ENCODE measurements around the gene SYNPR. TPM values are rescaled to one million over a fixed set of nuclear protein-coding genes. Genes with fewer than 3 reads are reported as not detected.

The SYNPR gene
- total RNA-seq, 1 donor from 2014 or later = not detected

DNA sequence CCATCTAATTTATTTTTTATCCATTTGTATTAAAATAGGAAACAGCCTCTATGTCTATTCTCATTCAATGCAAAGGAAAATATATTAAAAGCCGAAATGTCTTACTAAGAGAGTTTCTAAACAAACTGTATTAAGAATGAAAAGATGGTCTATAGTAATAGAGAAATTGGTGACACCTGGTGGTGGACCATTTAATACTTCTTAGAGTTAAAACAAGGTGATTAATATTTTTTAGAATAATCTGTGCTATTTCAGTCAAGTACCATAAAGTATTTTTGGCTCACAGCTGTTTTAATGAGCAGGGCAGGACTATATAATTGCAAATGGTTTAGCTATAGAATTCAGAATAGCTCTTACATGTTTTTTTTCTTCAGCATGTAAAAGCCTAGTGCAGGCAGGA, 55.7 kb downstream of the SYNPR start:
- TF ChIP-seq, protein P1, sequence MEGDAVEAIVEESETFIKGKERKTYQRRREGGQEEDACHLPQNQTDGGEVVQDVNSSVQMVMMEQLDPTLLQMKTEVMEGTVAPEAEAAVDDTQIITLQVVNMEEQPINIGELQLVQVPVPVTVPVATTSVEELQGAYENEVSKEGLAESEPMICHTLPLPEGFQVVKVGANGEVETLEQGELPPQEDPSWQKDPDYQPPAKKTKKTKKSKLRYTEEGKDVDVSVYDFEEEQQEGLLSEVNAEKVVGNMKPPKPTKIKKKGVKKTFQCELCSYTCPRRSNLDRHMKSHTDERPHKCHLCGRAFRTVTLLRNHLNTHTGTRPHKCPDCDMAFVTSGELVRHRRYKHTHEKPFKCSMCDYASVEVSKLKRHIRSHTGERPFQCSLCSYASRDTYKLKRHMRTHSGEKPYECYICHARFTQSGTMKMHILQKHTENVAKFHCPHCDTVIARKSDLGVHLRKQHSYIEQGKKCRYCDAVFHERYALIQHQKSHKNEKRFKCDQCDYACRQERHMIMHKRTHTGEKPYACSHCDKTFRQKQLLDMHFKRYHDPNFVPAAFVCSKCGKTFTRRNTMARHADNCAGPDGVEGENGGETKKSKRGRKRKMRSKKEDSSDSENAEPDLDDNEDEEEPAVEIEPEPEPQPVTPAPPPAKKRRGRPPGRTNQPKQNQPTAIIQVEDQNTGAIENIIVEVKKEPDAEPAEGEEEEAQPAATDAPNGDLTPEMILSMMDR (IDR thresholded peaks at IDR 0.05; ENCODE audit: unreplicated experiment) = peak; percentile 42
- no peak overlapping the region for H3K27ac Mint-ChIP-seq (ENCODE audit: unreplicated experiment)
- no peak overlapping the region for H3K4me3 Mint-ChIP-seq (ENCODE audit: unreplicated experiment)
- no peaks in the 10 kb centered on the region for H3K9me3 Mint-ChIP-seq (ENCODE audit: unreplicated experiment)
- DNase-seq (ENCODE audit: low spot score) = no peak
- no peaks in the 10 kb centered on the region for H3K27me3 Mint-ChIP-seq (ENCODE audit: unreplicated experiment)
- H3K4me1 Mint-ChIP-seq (ENCODE audit: unreplicated experiment) = no peaks in the 10 kb centered on the region
- H3K36me3 Mint-ChIP-seq (ENCODE audit: low read depth, unreplicated experiment) = no peaks in the 10 kb centered on the region

- H3K36me3 Mint-ChIP-seq (ENCODE audit: low read depth, unreplicated experiment) = no peaks in the 10 kb centered on the region
- TF ChIP-seq, protein P1 (IDR thresholded peaks at IDR 0.05; ENCODE audit: unreplicated experiment) = no peak
- H3K4me1 Mint-ChIP-seq (ENCODE audit: unreplicated experiment) = no peaks in the 10 kb centered on the region
- no peak overlapping the region for H3K27ac Mint-ChIP-seq (ENCODE audit: unreplicated experiment)
- no peak for DNase-seq (ENCODE audit: low spot score)
- H3K9me3 Mint-ChIP-seq (ENCODE audit: unreplicated experiment) = no peaks in the 10 kb centered on the region
- H3K4me3 Mint-ChIP-seq (ENCODE audit: unreplicated experiment) = no peak overlapping the region
- peaks cover 2% of the 10 kb centered on the region for H3K27me3 Mint-ChIP-seq (ENCODE audit: unreplicated experiment)
These were observed 60.2 kb downstream of the SYNPR start for GRCh38 chr3:63338351-63338750.

GRCh38 chr3:63343674-63344073, 65.6 kb downstream of the SYNPR start:
- no peaks in the 10 kb centered on the region for H3K9me3 Mint-ChIP-seq (ENCODE audit: unreplicated experiment)
- peaks cover 3% of the 10 kb centered on the region for H3K4me1 Mint-ChIP-seq (ENCODE audit: unreplicated experiment)
- no peak overlapping the region for H3K27ac Mint-ChIP-seq (ENCODE audit: unreplicated experiment)
- H3K27me3 Mint-ChIP-seq (ENCODE audit: unreplicated experiment) = peaks cover 2% of the 10 kb centered on the region
- H3K36me3 Mint-ChIP-seq (ENCODE audit: low read depth, unreplicated experiment) = no peaks in the 10 kb centered on the region
- no peak overlapping the region for H3K4me3 Mint-ChIP-seq (ENCODE audit: unreplicated experiment)
- peak; percentile 25 for DNase-seq (ENCODE audit: low spot score)
- TF ChIP-seq, protein P1 (IDR thresholded peaks at IDR 0.05; ENCODE audit: unreplicated experiment) = no peak

GRCh38 chr3:63344661-63345060, 66.6 kb downstream of the SYNPR start:
- H3K27me3 Mint-ChIP-seq (ENCODE audit: unreplicated experiment) = peaks cover 2% of the 10 kb centered on the region
- H3K9me3 Mint-ChIP-seq (ENCODE audit: unreplicated experiment) = no peaks in the 10 kb centered on the region
- no peak overlapping the region for H3K4me3 Mint-ChIP-seq (ENCODE audit: unreplicated experiment)
- H3K4me1 Mint-ChIP-seq (ENCODE audit: unreplicated experiment) = peaks cover 3% of the 10 kb centered on the region
- H3K36me3 Mint-ChIP-seq (ENCODE audit: low read depth, unreplicated experiment) = no peaks in the 10 kb centered on the region
- H3K27ac Mint-ChIP-seq (ENCODE audit: unreplicated experiment) = no peak overlapping the region
- TF ChIP-seq, protein P1 (IDR thresholded peaks at IDR 0.05; ENCODE audit: unreplicated experiment) = no peak
- no peak for DNase-seq (ENCODE audit: low spot score)

GRCh38 chr3:63349583-63350573, 71.8 kb downstream of the SYNPR start:
- TF ChIP-seq, protein P1 (IDR thresholded peaks at IDR 0.05; ENCODE audit: unreplicated experiment) = peak; percentile 89

More at GRCh38 chr3:63349583-63350573, 71.8 kb downstream of the SYNPR start:
- Mint-ChIP-seq H3K9me3 (ENCODE audit: unreplicated experiment) (no peaks in the 10 kb centered on the region), H3K4me3 (ENCODE audit: unreplicated experiment) (no peak overlapping the region), H3K27ac (ENCODE audit: unreplicated experiment) (no peak overlapping the region), H3K27me3 (ENCODE audit: unreplicated experiment) (no peaks in the 10 kb centered on the region), H3K36me3 (ENCODE audit: low read depth, unreplicated experiment) (no peaks in the 10 kb centered on the region), H3K4me1 (ENCODE audit: unreplicated experiment) (no peaks in the 10 kb centered on the region)
- DNase-seq (ENCODE audit: low spot score) = peak; percentile 58

Measured in endothelial cell (in vitro differentiated cells).